K562 (cell line): ENCODE measurements around the gene NPFFR1. TPM values are rescaled to one million over a fixed set of nuclear protein-coding genes. Genes with fewer than 3 reads are reported as not detected.

Experiments
- ATAC-seq: fragments of 200-7000 bp; cut with Tn5 transposase; 3 replicates; pipeline ENCODE4 v1.9.1; 2020; ENCODE audit warnings: moderate library complexity
- BruUV-seq: library from RNA; stranded (reverse); fragments of 400-500 nt; replicated peaks from 2 replicates; lab custom pipeline; 2021; lab: Mats Ljungman, UMichigan
- CTCF ChIA-PET: fragments of 300-600 bp; formaldehyde crosslinking; extraction: SDS; loops from one replicate; lab custom pipeline; 2021; ENCODE audit warnings: low intra/inter-chr PET ratio; lab: Yijun Ruan, JAX
- POLR2A ChIA-PET: fragments of 300-600, 350-650 bp; sonication (Branson Sonifier 250); formaldehyde crosslinking; extraction: SDS; loops from one replicate; lab custom pipeline; 2021; ENCODE audit warnings: antibody characterized with exemption, inconsistent platforms; lab: Yijun Ruan, JAX
- DNase-seq, 4 experiments: peaks; one replicate each; pipeline versions ENCODE4 v3.0.0 to v3.0.0-alpha.2; 2011 to 2018; ENCODE audit warnings: low spot score in 3 of 4, mixed read lengths in 3 of 4; ENCODE audit errors: extremely low read depth in 1 of 4
- FAIRE-seq: peaks from 2 replicates; lab custom pipeline; 2011; peaks lifted over from hg19 to GRCh38; lab: Jason Lieb, UNC
- H2AFZ ChIP-seq: 2 replicates; pipeline ENCODE4 v1.6.0; 2011; ENCODE audit warnings: low read depth, low read length, control low read depth, inconsistent platforms
- H3K27ac ChIP-seq: fragments of 200-600 bp; 3 replicates; pipeline ENCODE4 v1.8.0; 2011; ENCODE audit warnings: low read depth, mild to moderate bottlenecking, control low read depth, inconsistent platforms, low read length, moderate library complexity, mixed read lengths; ENCODE audit errors: extremely low read depth
- H3K27me3 ChIP-seq, 2 experiments: fragments of 300-600 bp in 1 of 2; 2 replicates in 1 of 2; 3 replicates in 1 of 2; pipeline versions ENCODE4 v1.6.0 to v1.8.0; 2011; ENCODE audit warnings: inconsistent platforms in 2 of 2, low read length in 2 of 2, mild to moderate bottlenecking in 1 of 2, mixed read lengths in 1 of 2, moderate library complexity in 1 of 2; ENCODE audit not compliant: control insufficient read depth in 2 of 2, insufficient read depth in 2 of 2
- H3K36me3 ChIP-seq: fragments of 300-600 bp; 3 replicates; pipeline ENCODE4 v1.8.0; 2011; ENCODE audit warnings: mild to moderate bottlenecking, low read length, inconsistent platforms; ENCODE audit not compliant: control insufficient read depth, insufficient read depth
- H3K4me1 ChIP-seq, 2 experiments: fragments of 200-600 bp in 1 of 2; replicated peaks in 1 of 2; 2 replicates in 1 of 2; 3 replicates in 1 of 2; pipeline versions ENCODE4 v1.5.1 to v1.8.0; 2011; ENCODE audit warnings: inconsistent platforms in 2 of 2, low read length in 2 of 2, mild to moderate bottlenecking in 1 of 2, mixed read lengths in 1 of 2, moderate library complexity in 1 of 2; ENCODE audit not compliant: control insufficient read depth in 2 of 2, insufficient read depth in 2 of 2
- H3K4me2 ChIP-seq: 2 replicates; pipeline ENCODE4 v1.6.1; 2011; ENCODE audit warnings: low read length, control low read depth, inconsistent platforms, mixed read lengths; ENCODE audit not compliant: insufficient read depth
- H3K4me3 ChIP-seq: fragments of 200-600 bp; sonication (generic), shearing (Covaris generic); 2 replicates; pipeline ENCODE4 v1.5.1; 2016; ENCODE audit warnings: control low read depth, inconsistent platforms
- H3K79me2 ChIP-seq: fragments of 200-600 bp; 3 replicates; pipeline ENCODE4 v1.8.0; 2011; ENCODE audit warnings: low read length, inconsistent platforms; ENCODE audit not compliant: control insufficient read depth, insufficient read depth
- H3K9ac ChIP-seq, 2 experiments: 2 replicates each; pipeline versions ENCODE4 v1.6.0 to v1.6.1; 2011; ENCODE audit warnings: low read depth in 2 of 2, low read length in 2 of 2, control low read depth in 1 of 2, inconsistent platforms in 1 of 2, mild to moderate bottlenecking in 1 of 2, mixed read lengths in 1 of 2; ENCODE audit not compliant: insufficient read depth in 1 of 2
- H3K9me1 ChIP-seq: one replicate; pipeline ENCODE4 v1.6.0; 2011; ENCODE audit warnings: inconsistent platforms, mild to moderate bottlenecking, low read length, moderate library complexity; ENCODE audit not compliant: control insufficient read depth, insufficient read depth
- H3K9me3 ChIP-seq: replicated peaks from 2 replicates; pipeline ENCODE4 v1.5.1; 2011; ENCODE audit warnings: low read depth, low read length, inconsistent platforms; ENCODE audit not compliant: control insufficient read depth, insufficient read depth
- H4K20me1 ChIP-seq: replicated peaks from 2 replicates; pipeline ENCODE4 v1.6.1; 2011; ENCODE audit warnings: low read length, inconsistent platforms, mixed read lengths; ENCODE audit not compliant: control insufficient read depth, insufficient read depth
- CEBPG ChIP-seq, 3 experiments: fragments of 200-800 bp in 1 of 3; sonication (Bioruptor generic) in 1 of 3; sonication (generic) in 1 of 3; formaldehyde crosslinking in 1 of 3; IDR thresholded peaks in 2 of 3; conservative IDR thresholded peaks in 1 of 3; 2 replicates each; pipeline versions ENCODE4 v1.6.1 to v1.8.0; 2016 to 2022; ENCODE audit warnings: missing compliant biosample characterization in 2 of 3, missing genetic modification characterization in 2 of 3, mild to moderate bottlenecking in 1 of 3, missing genetic modification reagents in 1 of 3
- ESRRA ChIP-seq: fragments of 450-650 bp; IDR thresholded peaks from 2 replicates; pipeline ENCODE4 v1.6.1; 2014; ENCODE audit warnings: low read depth, mild to moderate bottlenecking, moderate library complexity, borderline replicate concordance
- LCOR ChIP-seq: sonication (generic); formaldehyde crosslinking; IDR thresholded peaks from 2 replicates; pipeline ENCODE4 v1.8.0; 2022; ENCODE audit warnings: mild to moderate bottlenecking, missing genetic modification reagents
- NCOA1 ChIP-seq: fragments of 450-650 bp; IDR thresholded peaks from 2 replicates; pipeline ENCODE4 v1.6.1; 2016; ENCODE audit warnings: low read depth
- NR4A1 ChIP-seq, 2 experiments: fragments of 250-450 bp in 1 of 2; fragments of 450-650 bp in 1 of 2; sonication (Bioruptor Pico) in 1 of 2; IDR thresholded peaks; 2 replicates each; pipeline versions ENCODE4 v1.4.0 to v1.6.1; 2016 to 2020; ENCODE audit warnings: mild to moderate bottlenecking in 2 of 2, missing compliant biosample characterization in 1 of 2, missing genetic modification characterization in 1 of 2, moderate library complexity in 1 of 2
- RBM17 ChIP-seq: fragments of 200-400 bp; formaldehyde crosslinking; IDR thresholded peaks from 2 replicates; pipeline ENCODE4 v1.6.1; 2017; ENCODE audit warnings: low read depth, mild to moderate bottlenecking, low read length, borderline replicate concordance
- RBM34 ChIP-seq: fragments of 200-400 bp; formaldehyde crosslinking; IDR thresholded peaks from 2 replicates; pipeline ENCODE4 v1.6.1; 2018; ENCODE audit warnings: low read length, borderline replicate concordance; ENCODE audit not compliant: insufficient read depth
- SAP30 ChIP-seq: fragments of 200-600 bp; sonication (generic); IDR thresholded peaks from 2 replicates; pipeline ENCODE4 v1.6.1; 2012; ENCODE audit warnings: borderline replicate concordance, low read depth, mild to moderate bottlenecking, moderate library complexity, low read length, control low read depth, inconsistent platforms; ENCODE audit not compliant: insufficient read depth, poor library complexity, severe bottlenecking
- SMARCA4 ChIP-seq: fragments of 450-650 bp; IDR thresholded peaks from 2 replicates; pipeline ENCODE4 v1.6.1; 2016
- U2AF1 ChIP-seq: fragments of 200-400 bp; formaldehyde crosslinking; optimal IDR thresholded peaks from 2 replicates; pipeline ENCODE3; 2017; ENCODE audit warnings: mild to moderate bottlenecking, low read depth, low read length, moderate library complexity
- WGBS: fragments of 100-300 bp; shearing (Covaris generic); methylation state at CpG from one replicate; pipeline ENCODE4 v1.1.6; 2016; ENCODE audit warnings: low coverage, mixed read lengths; ENCODE audit not compliant: insufficient coverage; ENCODE audit errors: missing lambda C conversion rate; 5-methylcytosine and 5-hydroxymethylcytosine counted together
- in situ Hi-C: fragments of 300-500 bp; cut with MboI; formaldehyde crosslinking; loops from 4 replicates; pipeline ENCODE4 v1.15.0; 2018; ENCODE audit warnings: inconsistent platforms, mixed read lengths
- intact Hi-C: fragments of 100-400 bp; cut with micrococcal nuclease; formaldehyde crosslinking; loops from 2 replicates; pipeline ENCODE4 v1.14.2; 2022
- polyA plus RNA-seq, 8 experiments: library from polyadenylated mRNA; depleted of rRNA in 4 of 8; stranded (reverse) in 5 of 8; unstranded in 3 of 8; fragments of >200 nt; fragmentation: Nextera tagmentation in 2 of 8; fragmentation: Illumina TruSeq in 1 of 8; extraction: Ambion mirVana in 2 of 8; extraction: Trizol in 1 of 8; gene quantifications; 2 replicates each; pipeline versions ENCODE4 v1.2.1 to v1.2.3, GENCODE V29; 2011 to 2014; ENCODE audit warnings: inconsistent platforms in 1 of 8, missing spikeins in 1 of 8
- total RNA-seq, 7 experiments: library from RNA; depleted of rRNA in 6 of 7; stranded (reverse); fragments of >200 nt in 6 of 7; fragmentation: Illumina TruSeq in 2 of 7; extraction: Trizol in 2 of 7; gene quantifications; 2 replicates each; pipeline versions ENCODE4 v1.2.1 to v1.2.3, GENCODE V29; 2011 to 2021; ENCODE audit warnings: low replicate concordance in 1 of 7
- TF ChIP-seq, protein P1 (sequence below): sonication (generic); formaldehyde crosslinking; IDR thresholded peaks from 2 replicates; pipeline ENCODE4 v1.8.1; 2023; ENCODE audit warnings: mild to moderate bottlenecking, missing genetic modification reagents
- TF ChIP-seq, protein P2 (sequence below): fragments of 450-650 bp; formaldehyde crosslinking; conservative IDR thresholded peaks from 2 replicates; pipeline ENCODE4 v1.4.0; 2022; ENCODE audit warnings: mild to moderate bottlenecking, missing genetic modification characterization
- TF ChIP-seq, protein P3 (sequence below), 2 experiments: IDR thresholded peaks; 2 replicates each; pipeline ENCODE4 v1.6.1; 2012; ENCODE audit warnings: improper control_type of control experiment in 2 of 2, low read depth in 2 of 2, low read length in 2 of 2, borderline replicate concordance in 1 of 2

NPFFR1 gene
- total and polyA plus RNA-seq, 9 of the 15 experiments (the other 6 are each of a cell fraction or from before 2014, with no cell fraction given), result under 0.01 TPM; not detected in 8

DNA sequence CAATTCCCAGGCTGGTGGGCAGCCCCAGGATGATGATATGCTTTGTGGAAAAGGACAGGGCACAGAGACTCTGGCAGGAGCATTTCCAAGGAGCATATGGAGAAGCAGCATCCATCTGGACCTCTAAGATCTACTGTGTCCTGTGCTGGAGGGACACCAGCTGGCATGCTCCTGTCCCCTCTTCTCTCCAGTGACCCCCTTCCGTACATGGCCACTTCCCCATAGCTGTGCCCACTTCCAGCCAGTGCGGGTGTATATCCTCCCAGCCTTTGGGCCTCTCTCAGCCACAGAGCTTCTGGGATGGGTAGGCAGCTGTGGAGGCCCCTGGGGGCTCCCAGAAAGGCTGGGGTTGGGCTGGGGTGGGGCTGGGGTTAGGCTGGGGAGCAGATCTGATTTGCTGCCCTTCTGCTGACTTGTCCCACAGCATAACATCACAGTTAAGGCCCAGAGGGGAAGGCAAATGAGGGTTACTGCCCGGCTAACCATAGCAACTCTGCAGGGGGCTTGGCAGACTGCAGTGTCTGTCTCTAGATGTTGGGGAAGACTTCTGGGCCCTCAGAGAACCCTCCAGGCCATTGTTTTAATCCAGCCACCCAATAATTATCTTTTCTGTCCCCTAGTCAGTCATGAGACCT, 6.3 kb downstream of the NPFFR1 start:
- H3K36me3 ChIP-seq, result no peaks in the 10 kb centered on the region
- in situ Hi-C loops, result no loop called here
- H3K9me3 ChIP-seq, result no peaks in the 10 kb centered on the region
- no peak for FAIRE-seq
- ChIA-PET POLR2A (interaction anchor here (0.7 kb wide), 1 partner anchor 23 kb away, joined by 3 read pairs; no protein-coding TSS in a partner anchor), CTCF (no interaction called here)
- BruUV-seq, result no TSS peak
- H3K9me1 ChIP-seq, result no peaks in the 10 kb centered on the region
- ATAC-seq, result no peak
- WGBS, result 2% methylated on average over 3 of the region's 3 CpGs
- H3K9ac ChIP-seq, result no peak overlapping the region
- 0 out of 2 replicates have a peak, but pooled peaks cover 8% of the 10 kb centered on the region for H4K20me1 ChIP-seq
- H2AFZ ChIP-seq, result no peak overlapping the region
- peaks cover 27 to 48% of the 10 kb centered on the region in 2 experiments; a peak in 4 of 5 replicates for H3K27me3 ChIP-seq
- H3K4me1 ChIP-seq, result no peaks in the 10 kb centered on the region
- H3K4me2 ChIP-seq, result no peak overlapping the region
- no peak overlapping the region for H3K27ac ChIP-seq
- intact Hi-C loops, result no loop called here
- no peak overlapping the region for H3K4me3 ChIP-seq
- DNase-seq, result no peak
- no peaks in the 10 kb centered on the region for H3K79me2 ChIP-seq
- no peak for TF ChIP-seq SMARCA4
- TF ChIP-seq ESRRA, result no peak
- TF ChIP-seq LCOR, result no peak
- TF ChIP-seq NR4A1 (CRISPR knock-in tag; IDR thresholded peaks at IDR 0.05), result no peak
- TF ChIP-seq NR4A1 (tag; IDR thresholded peaks at IDR 0.05), result no peak
- no peak for TF ChIP-seq CEBPG (CRISPR knock-in tag; IDR thresholded peaks at IDR 0.05)
- TF ChIP-seq CEBPG (tag; conservative IDR thresholded peaks at IDR 0.05 in 1 of 2, IDR thresholded peaks at IDR 0.05 in 1 of 2), result no peak
- TF ChIP-seq U2AF1, result no peak
- TF ChIP-seq RBM17, result no peak
- TF ChIP-seq, protein P1, sequence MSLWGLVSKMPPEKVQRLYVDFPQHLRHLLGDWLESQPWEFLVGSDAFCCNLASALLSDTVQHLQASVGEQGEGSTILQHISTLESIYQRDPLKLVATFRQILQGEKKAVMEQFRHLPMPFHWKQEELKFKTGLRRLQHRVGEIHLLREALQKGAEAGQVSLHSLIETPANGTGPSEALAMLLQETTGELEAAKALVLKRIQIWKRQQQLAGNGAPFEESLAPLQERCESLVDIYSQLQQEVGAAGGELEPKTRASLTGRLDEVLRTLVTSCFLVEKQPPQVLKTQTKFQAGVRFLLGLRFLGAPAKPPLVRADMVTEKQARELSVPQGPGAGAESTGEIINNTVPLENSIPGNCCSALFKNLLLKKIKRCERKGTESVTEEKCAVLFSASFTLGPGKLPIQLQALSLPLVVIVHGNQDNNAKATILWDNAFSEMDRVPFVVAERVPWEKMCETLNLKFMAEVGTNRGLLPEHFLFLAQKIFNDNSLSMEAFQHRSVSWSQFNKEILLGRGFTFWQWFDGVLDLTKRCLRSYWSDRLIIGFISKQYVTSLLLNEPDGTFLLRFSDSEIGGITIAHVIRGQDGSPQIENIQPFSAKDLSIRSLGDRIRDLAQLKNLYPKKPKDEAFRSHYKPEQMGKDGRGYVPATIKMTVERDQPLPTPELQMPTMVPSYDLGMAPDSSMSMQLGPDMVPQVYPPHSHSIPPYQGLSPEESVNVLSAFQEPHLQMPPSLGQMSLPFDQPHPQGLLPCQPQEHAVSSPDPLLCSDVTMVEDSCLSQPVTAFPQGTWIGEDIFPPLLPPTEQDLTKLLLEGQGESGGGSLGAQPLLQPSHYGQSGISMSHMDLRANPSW (CRISPR knock-in tag), result no peak
- TF ChIP-seq, protein P2, sequence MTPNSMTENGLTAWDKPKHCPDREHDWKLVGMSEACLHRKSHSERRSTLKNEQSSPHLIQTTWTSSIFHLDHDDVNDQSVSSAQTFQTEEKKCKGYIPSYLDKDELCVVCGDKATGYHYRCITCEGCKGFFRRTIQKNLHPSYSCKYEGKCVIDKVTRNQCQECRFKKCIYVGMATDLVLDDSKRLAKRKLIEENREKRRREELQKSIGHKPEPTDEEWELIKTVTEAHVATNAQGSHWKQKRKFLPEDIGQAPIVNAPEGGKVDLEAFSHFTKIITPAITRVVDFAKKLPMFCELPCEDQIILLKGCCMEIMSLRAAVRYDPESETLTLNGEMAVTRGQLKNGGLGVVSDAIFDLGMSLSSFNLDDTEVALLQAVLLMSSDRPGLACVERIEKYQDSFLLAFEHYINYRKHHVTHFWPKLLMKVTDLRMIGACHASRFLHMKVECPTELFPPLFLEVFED (CRISPR knock-in tag), result no peak
- TF ChIP-seq NCOA1, result no peak
- TF ChIP-seq, protein P3, sequence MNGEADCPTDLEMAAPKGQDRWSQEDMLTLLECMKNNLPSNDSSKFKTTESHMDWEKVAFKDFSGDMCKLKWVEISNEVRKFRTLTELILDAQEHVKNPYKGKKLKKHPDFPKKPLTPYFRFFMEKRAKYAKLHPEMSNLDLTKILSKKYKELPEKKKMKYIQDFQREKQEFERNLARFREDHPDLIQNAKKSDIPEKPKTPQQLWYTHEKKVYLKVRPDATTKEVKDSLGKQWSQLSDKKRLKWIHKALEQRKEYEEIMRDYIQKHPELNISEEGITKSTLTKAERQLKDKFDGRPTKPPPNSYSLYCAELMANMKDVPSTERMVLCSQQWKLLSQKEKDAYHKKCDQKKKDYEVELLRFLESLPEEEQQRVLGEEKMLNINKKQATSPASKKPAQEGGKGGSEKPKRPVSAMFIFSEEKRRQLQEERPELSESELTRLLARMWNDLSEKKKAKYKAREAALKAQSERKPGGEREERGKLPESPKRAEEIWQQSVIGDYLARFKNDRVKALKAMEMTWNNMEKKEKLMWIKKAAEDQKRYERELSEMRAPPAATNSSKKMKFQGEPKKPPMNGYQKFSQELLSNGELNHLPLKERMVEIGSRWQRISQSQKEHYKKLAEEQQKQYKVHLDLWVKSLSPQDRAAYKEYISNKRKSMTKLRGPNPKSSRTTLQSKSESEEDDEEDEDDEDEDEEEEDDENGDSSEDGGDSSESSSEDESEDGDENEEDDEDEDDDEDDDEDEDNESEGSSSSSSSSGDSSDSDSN (IDR thresholded peaks at IDR 0.05; ENCODE audit: borderline replicate concordance in 1 of 2, low read depth in 2 of 2, low read length in 2 of 2), result no peak
- TF ChIP-seq RBM34, result no peak
- no peak for TF ChIP-seq SAP30
